Measurements from ENCODE around the gene MYO5C. TPM values are rescaled to one million over a fixed set of nuclear protein-coding genes. Genes with fewer than 3 reads are reported as not detected.

The MYO5C gene
- total RNA-seq, 1 experiment from 2014 or later: 0.43 TPM

DNA sequence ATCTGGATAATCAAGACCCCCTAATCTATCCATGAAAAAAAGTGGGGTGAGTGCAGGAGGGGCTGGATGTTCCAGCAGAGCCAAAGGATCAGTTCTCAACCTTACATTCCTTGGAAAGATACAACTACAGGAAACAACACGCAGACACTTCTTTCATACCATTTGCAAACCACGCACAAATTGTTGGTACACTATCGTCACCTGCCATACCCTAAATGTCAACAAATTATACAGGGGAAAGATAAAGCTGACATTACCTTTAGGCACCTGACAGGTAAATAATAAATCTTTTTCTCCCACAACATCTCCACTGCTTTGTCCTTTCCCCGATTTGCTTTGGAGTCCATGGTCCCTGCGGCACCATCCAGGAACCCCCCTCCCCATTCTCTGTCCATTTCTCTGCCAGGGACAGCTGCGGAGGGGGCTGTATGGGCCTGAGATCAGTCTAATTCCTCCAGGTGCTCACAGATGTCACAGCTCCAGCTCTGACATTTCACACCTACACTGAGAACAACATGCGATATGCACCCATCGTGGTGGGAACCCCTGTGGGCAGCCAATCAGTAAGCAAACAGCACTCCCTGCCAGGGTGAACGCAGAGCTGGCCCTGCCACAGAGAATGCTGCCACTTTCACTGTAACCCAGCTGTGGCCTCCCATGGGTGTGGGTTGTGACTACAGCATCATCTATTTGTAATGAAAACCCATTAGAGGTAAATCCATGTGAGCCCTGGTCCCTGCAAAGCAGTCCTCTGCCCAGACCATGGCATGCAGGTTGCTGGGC lies 145.4 kb downstream of the MYO5C start:
- Histone ChIP-seq H3K27ac (ENCODE audit: low read depth, low read length, poor library complexity, severe bottlenecking) (no peak overlapping the region), H3K4me1 (ENCODE audit: insufficient read depth, low read length, poor library complexity, severe bottlenecking) (no peaks in the 10 kb centered on the region), H3K36me3 (ENCODE audit: insufficient read depth, low read length, poor library complexity, severe bottlenecking) (peaks cover 4% of the 10 kb centered on the region), H3K4me3 (ENCODE audit: low read depth, low read length, poor library complexity, severe bottlenecking) (no peak overlapping the region), H3K9me3 (ENCODE audit: low read depth, low read length, poor library complexity, severe bottlenecking) (no peaks in the 10 kb centered on the region), H3K27me3 (replicated peaks; ENCODE audit: insufficient read depth, low read depth, low read length, poor library complexity) (no peaks in the 10 kb centered on the region)
- ChIA-PET POLR2A (ENCODE audit: low non-redundant PET) (no interaction called here), CTCF (no interaction called here)
- intact Hi-C loops (cut with micrococcal nuclease; ENCODE audit: unreplicated experiment): no loop called here
- no peak for TF ChIP-seq EZH2 (IDR thresholded peaks at IDR 0.05; ENCODE audit: borderline replicate concordance, low read depth, low read length, poor library complexity, severe bottlenecking)
- TF ChIP-seq, protein P1, sequence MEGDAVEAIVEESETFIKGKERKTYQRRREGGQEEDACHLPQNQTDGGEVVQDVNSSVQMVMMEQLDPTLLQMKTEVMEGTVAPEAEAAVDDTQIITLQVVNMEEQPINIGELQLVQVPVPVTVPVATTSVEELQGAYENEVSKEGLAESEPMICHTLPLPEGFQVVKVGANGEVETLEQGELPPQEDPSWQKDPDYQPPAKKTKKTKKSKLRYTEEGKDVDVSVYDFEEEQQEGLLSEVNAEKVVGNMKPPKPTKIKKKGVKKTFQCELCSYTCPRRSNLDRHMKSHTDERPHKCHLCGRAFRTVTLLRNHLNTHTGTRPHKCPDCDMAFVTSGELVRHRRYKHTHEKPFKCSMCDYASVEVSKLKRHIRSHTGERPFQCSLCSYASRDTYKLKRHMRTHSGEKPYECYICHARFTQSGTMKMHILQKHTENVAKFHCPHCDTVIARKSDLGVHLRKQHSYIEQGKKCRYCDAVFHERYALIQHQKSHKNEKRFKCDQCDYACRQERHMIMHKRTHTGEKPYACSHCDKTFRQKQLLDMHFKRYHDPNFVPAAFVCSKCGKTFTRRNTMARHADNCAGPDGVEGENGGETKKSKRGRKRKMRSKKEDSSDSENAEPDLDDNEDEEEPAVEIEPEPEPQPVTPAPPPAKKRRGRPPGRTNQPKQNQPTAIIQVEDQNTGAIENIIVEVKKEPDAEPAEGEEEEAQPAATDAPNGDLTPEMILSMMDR (conservative IDR thresholded peaks at IDR 0.05; ENCODE audit: low read depth, low read length): no peak
- DNase-seq (ENCODE audit: low spot score): no peak
- no TSS peak for BruUV-seq (replicated peaks)

DNA sequence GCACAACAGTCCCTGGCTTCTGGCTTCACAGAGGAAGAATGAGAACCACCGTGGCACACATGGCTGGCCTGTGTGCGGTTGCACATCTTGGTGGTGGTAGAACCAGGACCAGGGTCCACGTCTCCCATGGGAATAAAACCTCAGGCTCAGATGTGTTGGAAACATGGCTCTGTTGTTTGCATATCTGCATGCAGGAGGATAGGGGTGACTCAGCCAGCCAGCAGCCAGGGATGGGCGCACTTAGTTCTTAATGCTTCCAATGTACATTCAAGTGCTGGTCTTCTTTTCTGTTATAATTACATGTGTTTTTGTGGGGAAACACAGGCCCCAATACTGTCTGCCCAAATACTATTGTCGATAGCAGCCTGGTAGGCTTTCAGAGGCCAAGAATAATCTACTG lies 147.2 kb downstream of the MYO5C start:
- DNase-seq (ENCODE audit: low spot score): no peak
- Histone ChIP-seq H3K36me3 (ENCODE audit: insufficient read depth, low read length, poor library complexity, severe bottlenecking) (peaks cover 4% of the 10 kb centered on the region), H3K4me3 (ENCODE audit: low read depth, low read length, poor library complexity, severe bottlenecking) (no peak overlapping the region), H3K4me1 (ENCODE audit: insufficient read depth, low read length, poor library complexity, severe bottlenecking) (peaks cover 11% of the 10 kb centered on the region), H3K27me3 (replicated peaks; ENCODE audit: insufficient read depth, low read depth, low read length, poor library complexity) (no peaks in the 10 kb centered on the region), H3K9me3 (ENCODE audit: low read depth, low read length, poor library complexity, severe bottlenecking) (no peaks in the 10 kb centered on the region), H3K27ac (ENCODE audit: low read depth, low read length, poor library complexity, severe bottlenecking) (no peak overlapping the region)
- intact Hi-C loops (cut with micrococcal nuclease; ENCODE audit: unreplicated experiment): loop anchor here (10.0 kb wide), 1 partner anchor 364 kb away; no protein-coding TSS in a partner anchor
- BruUV-seq (replicated peaks): no TSS peak
- CTCF ChIA-PET: no interaction called here
- no peak for TF ChIP-seq EZH2 (IDR thresholded peaks at IDR 0.05; ENCODE audit: borderline replicate concordance, low read depth, low read length, poor library complexity, severe bottlenecking)
- TF ChIP-seq, protein P1 (conservative IDR thresholded peaks at IDR 0.05; ENCODE audit: low read depth, low read length): no peak
- POLR2A ChIA-PET (ENCODE audit: low non-redundant PET): no interaction called here

DNA sequence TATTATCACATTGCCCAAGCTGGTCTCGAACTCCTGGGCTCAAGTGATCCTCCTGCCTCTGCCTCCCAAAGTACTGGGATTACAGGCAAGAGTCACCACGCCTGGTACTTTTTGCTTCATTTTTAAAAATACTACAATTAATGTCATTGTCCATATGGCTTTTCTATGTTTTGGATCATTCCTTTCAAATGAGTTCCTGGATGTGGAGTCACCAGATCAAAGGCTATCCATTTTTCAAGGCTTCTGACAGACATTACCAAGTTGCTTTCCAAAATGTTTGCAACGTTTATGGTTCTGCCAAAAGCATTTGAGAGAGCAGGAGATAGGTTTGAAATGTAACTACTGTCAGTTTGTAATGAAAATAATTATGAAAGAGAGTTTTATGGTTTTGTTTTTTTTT lies 148.8 kb downstream of the MYO5C start:
- no peak for DNase-seq (ENCODE audit: low spot score)
- no peaks in the 10 kb centered on the region for H3K27me3 ChIP-seq (replicated peaks; ENCODE audit: insufficient read depth, low read depth, low read length, poor library complexity)
- TF ChIP-seq, protein P1 (conservative IDR thresholded peaks at IDR 0.05; ENCODE audit: low read depth, low read length): no peak
- no peak for TF ChIP-seq EZH2 (IDR thresholded peaks at IDR 0.05; ENCODE audit: borderline replicate concordance, low read depth, low read length, poor library complexity, severe bottlenecking)
- no peaks in the 10 kb centered on the region for H3K9me3 ChIP-seq (ENCODE audit: low read depth, low read length, poor library complexity, severe bottlenecking)
- no TSS peak for BruUV-seq (replicated peaks)
- peaks cover 11% of the 10 kb centered on the region for H3K4me1 ChIP-seq (ENCODE audit: insufficient read depth, low read length, poor library complexity, severe bottlenecking)
- H3K27ac ChIP-seq (ENCODE audit: low read depth, low read length, poor library complexity, severe bottlenecking): no peak overlapping the region
- POLR2A ChIA-PET (ENCODE audit: low non-redundant PET): interaction anchor here (0.7 kb wide), 1 partner anchor 8 kb away, joined by 3 read pairs; no protein-coding TSS in a partner anchor
- CTCF ChIA-PET: no interaction called here
- H3K36me3 ChIP-seq (ENCODE audit: insufficient read depth, low read length, poor library complexity, severe bottlenecking): peaks cover 4% of the 10 kb centered on the region
- H3K4me3 ChIP-seq (ENCODE audit: low read depth, low read length, poor library complexity, severe bottlenecking): no peak overlapping the region
- intact Hi-C loops (cut with micrococcal nuclease; ENCODE audit: unreplicated experiment): loop anchor here (10.0 kb wide), 1 partner anchor 362 kb away; no protein-coding TSS in a partner anchor

Data from A673 (cell line).